SK-N-SH (cell line): ENCODE data around the gene DOK3. TPM values are rescaled to one million over a fixed set of nuclear protein-coding genes. Genes with fewer than 3 reads are reported as not detected.

Source experiments
- CTCF ChIA-PET: fragments of 300-600, 350-600 bp; formaldehyde crosslinking; extraction: SDS; loops from one replicate; lab custom pipeline; 2021; lab: Yijun Ruan, JAX
- POLR2A ChIA-PET: fragments of 350-600 bp; sonication (Branson Sonifier 250); formaldehyde crosslinking; extraction: SDS; loops from one replicate; lab custom pipeline; 2020; ENCODE audit warnings: antibody characterized with exemption, inconsistent platforms; lab: Yijun Ruan, JAX
- DNase-seq: peaks from one replicate; pipeline ENCODE4 v3.0.0; 2012
- H2AFZ ChIP-seq: fragments of 200-600 bp; sonication (generic); 2 replicates; pipeline ENCODE4 v1.8.1; 2016; ENCODE audit warnings: antibody characterized with exemption, mild to moderate bottlenecking, low read depth
- H3F3A ChIP-seq: fragments of 200-600 bp; sonication (generic); replicated peaks from 2 replicates; pipeline ENCODE3; 2016; ENCODE audit warnings: antibody characterized with exemption, mild to moderate bottlenecking; ENCODE audit not compliant: insufficient read depth
- H3K27ac ChIP-seq, 2 experiments: fragments of 200-500 bp in 1 of 2; fragments of 200-600 bp in 1 of 2; sonication (Bioruptor generic) in 1 of 2; sonication (generic), shearing (Covaris generic) in 1 of 2; 2 replicates each; pipeline versions ENCODE4 v1.5.1 to v1.6.1; 2014 to 2016; ENCODE audit warnings: low read depth in 2 of 2, inconsistent platforms in 1 of 2, low read length in 1 of 2, mild to moderate bottlenecking in 1 of 2, mixed read lengths in 1 of 2
- H3K27me3 ChIP-seq: fragments of 200-600 bp; sonication (generic), shearing (Covaris generic); 2 replicates; pipeline ENCODE4 v1.6.1; 2016; ENCODE audit warnings: mixed run types; ENCODE audit not compliant: insufficient read depth
- H3K36me3 ChIP-seq, 2 experiments: fragments of 200-500 bp in 1 of 2; fragments of 200-600 bp in 1 of 2; sonication (Bioruptor generic) in 1 of 2; sonication (generic) in 1 of 2; replicated peaks in 1 of 2; 2 replicates each; pipeline versions ENCODE3 to v1.5.1; 2014 to 2016; ENCODE audit warnings: low read length in 1 of 2, mild to moderate bottlenecking in 1 of 2; ENCODE audit not compliant: insufficient read depth in 2 of 2, control insufficient read depth in 1 of 2
- H3K4me1 ChIP-seq, 2 experiments: fragments of 200-500 bp in 1 of 2; fragments of 200-600 bp in 1 of 2; sonication (Bioruptor generic) in 1 of 2; sonication (generic), shearing (Covaris generic) in 1 of 2; 2 replicates each; pipeline versions ENCODE4 v1.5.1 to v1.6.1; 2014 to 2016; ENCODE audit warnings: low read depth in 1 of 2, low read length in 1 of 2, mixed run types in 1 of 2; ENCODE audit not compliant: insufficient read depth in 2 of 2, control insufficient read depth in 1 of 2
- H3K4me2 ChIP-seq: fragments of 200-600 bp; sonication (generic), shearing (Covaris generic); 2 replicates; pipeline ENCODE4 v1.6.1; 2017; ENCODE audit warnings: mixed run types
- H3K4me3 ChIP-seq, 2 experiments: fragments of 200-500 bp in 1 of 2; fragments of 200-600 bp in 1 of 2; sonication (Bioruptor generic) in 1 of 2; sonication (generic), shearing (Covaris generic) in 1 of 2; 2 replicates each; pipeline versions ENCODE4 v1.5.1 to v1.8.1; 2014 to 2016; ENCODE audit warnings: low read depth in 2 of 2, inconsistent platforms in 1 of 2, low read length in 1 of 2, mild to moderate bottlenecking in 1 of 2, mixed read lengths in 1 of 2, moderate library complexity in 1 of 2
- H3K79me2 ChIP-seq: fragments of 200-600 bp; sonication (generic); 2 replicates; pipeline ENCODE4 v1.8.1; 2017; ENCODE audit warnings: mild to moderate bottlenecking; ENCODE audit not compliant: insufficient read depth
- H3K9ac ChIP-seq: fragments of 200-600 bp; sonication (generic); 2 replicates; pipeline ENCODE4 v1.6.1; 2017; ENCODE audit warnings: mixed run types
- H3K9me2 ChIP-seq: fragments of 200-600 bp; sonication (generic); 2 replicates; pipeline ENCODE4 v1.6.1; 2017; ENCODE audit warnings: mixed run types
- H3K9me3 ChIP-seq: fragments of 200-600 bp; sonication (generic); 2 replicates; pipeline ENCODE4 v1.6.1; 2017; ENCODE audit warnings: mixed run types, mild to moderate bottlenecking, moderate library complexity
- H4K20me1 ChIP-seq: fragments of 200-600 bp; sonication (generic); 2 replicates; pipeline ENCODE4 v1.6.1; 2017; ENCODE audit warnings: mild to moderate bottlenecking, mixed run types; ENCODE audit not compliant: insufficient read depth
- CHD2 ChIP-seq: fragments of 150-350 bp; IDR thresholded peaks from 2 replicates; pipeline ENCODE4 v1.6.1; 2018; ENCODE audit warnings: low read length; ENCODE audit not compliant: partially characterized antibody
- FOXJ3 ChIP-seq: sonication (generic); formaldehyde crosslinking; IDR thresholded peaks from 2 replicates; pipeline ENCODE4 v1.5.1; 2020; ENCODE audit warnings: mild to moderate bottlenecking, missing genetic modification reagents
- FOXM1 ChIP-seq: IDR thresholded peaks from 2 replicates; pipeline ENCODE4 v1.4.0; 2012; ENCODE audit warnings: low read depth, mild to moderate bottlenecking
- GATA2 ChIP-seq: sonication (generic); formaldehyde crosslinking; IDR thresholded peaks from 2 replicates; pipeline ENCODE4 v1.5.0; 2020; ENCODE audit warnings: mild to moderate bottlenecking, missing genetic modification reagents
- MAX ChIP-seq: IDR thresholded peaks from 2 replicates; pipeline ENCODE4 v1.4.0; 2012; ENCODE audit warnings: low read depth
- MEF2A ChIP-seq: IDR thresholded peaks from 2 replicates; pipeline ENCODE4 v1.4.0; 2012; ENCODE audit warnings: low read depth, borderline replicate concordance
- NFIC ChIP-seq: IDR thresholded peaks from 2 replicates; pipeline ENCODE4 v1.4.0; 2012; ENCODE audit warnings: borderline replicate concordance
- NRF1 ChIP-seq: IDR thresholded peaks from 2 replicates; pipeline ENCODE4 v1.6.1; 2012; ENCODE audit warnings: low read depth, mild to moderate bottlenecking, low read length
- RFX5 ChIP-seq: IDR thresholded peaks from 2 replicates; pipeline ENCODE4 v1.6.1; 2012; ENCODE audit warnings: mild to moderate bottlenecking, improper control_type of control experiment, low read length
- RXRA ChIP-seq: IDR thresholded peaks from 2 replicates; pipeline ENCODE4 v1.4.0; 2012; ENCODE audit warnings: low read depth, mild to moderate bottlenecking, borderline replicate concordance
- TAF1 ChIP-seq: IDR thresholded peaks from 2 replicates; pipeline ENCODE4 v1.6.1; 2012; ENCODE audit warnings: low read depth, mild to moderate bottlenecking, low read length, moderate library complexity, borderline replicate concordance
- TCF12 ChIP-seq: IDR thresholded peaks from 2 replicates; pipeline ENCODE4 v1.4.0; 2012
- TEAD4 ChIP-seq: IDR thresholded peaks from 2 replicates; pipeline ENCODE4 v1.4.0; 2012; ENCODE audit warnings: mild to moderate bottlenecking, borderline replicate concordance; ENCODE audit not compliant: insufficient read depth
- YY1 ChIP-seq: IDR thresholded peaks from 2 replicates; pipeline ENCODE4 v1.4.0; 2012; ENCODE audit warnings: low read depth, mild to moderate bottlenecking
- ZBTB33 ChIP-seq: IDR thresholded peaks from 2 replicates; pipeline ENCODE4 v1.4.0; 2012; ENCODE audit warnings: low read depth, borderline replicate concordance
- WGBS: methylation state at CpG from one replicate; pipeline ENCODE4 v1.1.6; 2017; ENCODE audit warnings: low lambda C conversion rate; 5-methylcytosine and 5-hydroxymethylcytosine counted together
- polyA plus RNA-seq, 3 experiments: library from polyadenylated mRNA; depleted of rRNA; stranded (reverse); fragments of >200 nt; gene quantifications; 2 replicates each; pipeline ENCODE4 v1.2.3, GENCODE V29; 2012

DOK3 gene
- polyA plus RNA-seq, 1 of the 3 experiments (the other 2 are of a cell fraction): 2.2 TPM

GRCh38 chr5:177540438-177540837 lies 30.8 kb upstream of the DOK3 start:
- Histone ChIP-seq H2AFZ (no peak overlapping the region), H3K9ac (no peak overlapping the region), H3K9me2 (no peaks in the 10 kb centered on the region), H3K27ac (no peak overlapping the region), H3K79me2 (peaks cover 77% of the 10 kb centered on the region), H3K36me3 (peaks cover 16 to 35% of the 10 kb centered on the region in 2 experiments), H3K4me3 (no peak overlapping the region), H3K4me2 (no peak overlapping the region), H3K4me1 (peaks cover 14 to 15% of the 10 kb centered on the region in 2 experiments; a peak in 3 of 4 replicates), H3K9me3 (no peaks in the 10 kb centered on the region), H4K20me1 (peaks cover 47% of the 10 kb centered on the region), H3F3A (peaks cover 33% of the 10 kb centered on the region), H3K27me3 (no peaks in the 10 kb centered on the region)
- WGBS: 98% methylated on average over 3 of the region's 3 CpGs
- CTCF ChIA-PET: no interaction called here
- no peak for DNase-seq
- POLR2A ChIA-PET: no interaction called here
- no peak for TF ChIP-seq TCF12
- TF ChIP-seq MAX: no peak

GRCh38 chr5:177539411-177539810 lies 29.8 kb upstream of the DOK3 start:
- Histone ChIP-seq H3K9me3 (no peaks in the 10 kb centered on the region), H4K20me1 (peaks cover 40% of the 10 kb centered on the region), H3K27me3 (no peaks in the 10 kb centered on the region), H3K9ac (no peak overlapping the region), H3K4me1 (peaks cover 14 to 15% of the 10 kb centered on the region in 2 experiments; a peak in 3 of 4 replicates), H3K36me3 (peaks cover 24 to 36% of the 10 kb centered on the region in 2 experiments), H3K4me2 (no peak overlapping the region), H3K9me2 (no peaks in the 10 kb centered on the region), H3F3A (peaks cover 23% of the 10 kb centered on the region), H3K79me2 (peaks cover 77% of the 10 kb centered on the region), H3K4me3 (no peak overlapping the region), H3K27ac (no peak overlapping the region; a peak in 1 of 4 replicates), H2AFZ (no peak overlapping the region)
- TF ChIP-seq RFX5 (no peak), NFIC (no peak), RXRA (no peak), MEF2A (no peak), FOXM1 (no peak), YY1 (no peak), FOXJ3 (no peak), NRF1 (no peak), TAF1 (no peak), ZBTB33 (no peak), TEAD4 (no peak), CHD2 (no peak), GATA2 (CRISPR knock-in tag) (no peak)
- POLR2A ChIA-PET: no interaction called here
- CTCF ChIA-PET: interaction anchor here (0.7 kb wide), 1 partner anchor 38 kb away, joined by 3 read pairs; no protein-coding TSS in a partner anchor
- 78% methylated on average over 2 of the region's 2 CpGs for whole genome bisulfite sequencing
- DNase-seq: no peak
